ENCODE measurements around the gene DCC. TPM values are rescaled to one million over a fixed set of nuclear protein-coding genes. Genes with fewer than 3 reads are reported as not detected.

DCC gene
- polyA plus RNA-seq, 1 donor = 0.58 TPM

GRCh38 chr18:53139746-53140500, 799.9 kb downstream of the DCC start:
- H3K9me3 ChIP-seq (ENCODE audit: control insufficient read depth, low read depth, low read length) = no peaks in the 10 kb centered on the region
- no peak overlapping the region for H3K27ac ChIP-seq (ENCODE audit: low read length)
- H3K27me3 ChIP-seq (ENCODE audit: control insufficient read depth, insufficient read depth, low read length) = no peaks in the 10 kb centered on the region
- 76% methylated on average over 3 of the region's 5 CpGs for WGBS (ENCODE audit: insufficient coverage, low lambda C conversion rate)
- H3K4me1 ChIP-seq (ENCODE audit: control insufficient read depth, insufficient read depth, low read length) = no peaks in the 10 kb centered on the region
- no peak for DNase-seq
- H3K36me3 ChIP-seq (ENCODE audit: control insufficient read depth, insufficient read depth, low read length) = no peaks in the 10 kb centered on the region
- no peak overlapping the region for H3K4me3 ChIP-seq (ENCODE audit: low read length)

- Histone ChIP-seq H3K36me3 (ENCODE audit: control insufficient read depth, insufficient read depth, low read length) (no peaks in the 10 kb centered on the region), H3K9me3 (ENCODE audit: control insufficient read depth, low read depth, low read length) (peaks cover 2% of the 10 kb centered on the region), H3K27me3 (ENCODE audit: control insufficient read depth, insufficient read depth, low read length) (no peaks in the 10 kb centered on the region), H3K4me1 (ENCODE audit: control insufficient read depth, insufficient read depth, low read length) (no peaks in the 10 kb centered on the region), H3K4me3 (ENCODE audit: low read length) (no peak overlapping the region), H3K27ac (ENCODE audit: low read length) (no peak overlapping the region)
- no peak for DNase-seq
- WGBS (ENCODE audit: insufficient coverage, low lambda C conversion rate) = no CpG with 5 or more reads among the region's 4 CpGs
Measured at GRCh38 chr18:53142005-53142404, 802.0 kb downstream of the DCC start.

- Histone ChIP-seq H3K4me3 (ENCODE audit: low read length) (no peak overlapping the region), H3K36me3 (ENCODE audit: control insufficient read depth, insufficient read depth, low read length) (no peaks in the 10 kb centered on the region), H3K27me3 (ENCODE audit: control insufficient read depth, insufficient read depth, low read length) (no peaks in the 10 kb centered on the region), H3K9me3 (ENCODE audit: control insufficient read depth, low read depth, low read length) (peaks cover 2% of the 10 kb centered on the region), H3K4me1 (ENCODE audit: control insufficient read depth, insufficient read depth, low read length) (no peaks in the 10 kb centered on the region), H3K27ac (ENCODE audit: low read length) (no peak overlapping the region)
- no peak for DNase-seq
Measured at GRCh38 chr18:53147472-53147871, 807.5 kb downstream of the DCC start.

GRCh38 chr18:53148123-53148522, 808.1 kb downstream of the DCC start:
- DNase-seq = no peak
- H3K9me3 ChIP-seq (ENCODE audit: control insufficient read depth, low read depth, low read length) = peaks cover 2% of the 10 kb centered on the region
- H3K27me3 ChIP-seq (ENCODE audit: control insufficient read depth, insufficient read depth, low read length) = no peaks in the 10 kb centered on the region
- no peak overlapping the region for H3K27ac ChIP-seq (ENCODE audit: low read length)
- H3K36me3 ChIP-seq (ENCODE audit: control insufficient read depth, insufficient read depth, low read length) = no peaks in the 10 kb centered on the region
- 56% methylated on average over 2 of the region's 5 CpGs for WGBS (ENCODE audit: insufficient coverage, low lambda C conversion rate)
- H3K4me1 ChIP-seq (ENCODE audit: control insufficient read depth, insufficient read depth, low read length) = no peaks in the 10 kb centered on the region
- H3K4me3 ChIP-seq (ENCODE audit: low read length) = no peak overlapping the region

- H3K36me3 ChIP-seq (ENCODE audit: control insufficient read depth, insufficient read depth, low read length) = no peaks in the 10 kb centered on the region
- no peak overlapping the region for H3K4me3 ChIP-seq (ENCODE audit: low read length)
- H3K9me3 ChIP-seq (ENCODE audit: control insufficient read depth, low read depth, low read length) = no peaks in the 10 kb centered on the region
- WGBS (ENCODE audit: insufficient coverage, low lambda C conversion rate) = 64% methylated on average over 2 of the region's 2 CpGs
- DNase-seq = no peak
- H3K27ac ChIP-seq (ENCODE audit: low read length) = no peak overlapping the region
- no peaks in the 10 kb centered on the region for H3K27me3 ChIP-seq (ENCODE audit: control insufficient read depth, insufficient read depth, low read length)
- no peaks in the 10 kb centered on the region for H3K4me1 ChIP-seq (ENCODE audit: control insufficient read depth, insufficient read depth, low read length)
Measured at GRCh38 chr18:53152476-53152875, 812.5 kb downstream of the DCC start.

GRCh38 chr18:53153281-53153680, 813.3 kb downstream of the DCC start:
- 80% methylated on average over 1 of the region's 4 CpGs for WGBS (ENCODE audit: insufficient coverage, low lambda C conversion rate)
- Histone ChIP-seq H3K4me3 (ENCODE audit: low read length) (no peak overlapping the region), H3K27me3 (ENCODE audit: control insufficient read depth, insufficient read depth, low read length) (no peaks in the 10 kb centered on the region), H3K9me3 (ENCODE audit: control insufficient read depth, low read depth, low read length) (no peaks in the 10 kb centered on the region), H3K4me1 (ENCODE audit: control insufficient read depth, insufficient read depth, low read length) (no peaks in the 10 kb centered on the region), H3K36me3 (ENCODE audit: control insufficient read depth, insufficient read depth, low read length) (no peaks in the 10 kb centered on the region), H3K27ac (ENCODE audit: low read length) (no peak overlapping the region)
- DNase-seq = no peak

GRCh38 chr18:53153800-53154199, 813.8 kb downstream of the DCC start:
- Histone ChIP-seq H3K27ac (ENCODE audit: low read length) (no peak overlapping the region), H3K9me3 (ENCODE audit: control insufficient read depth, low read depth, low read length) (no peaks in the 10 kb centered on the region), H3K36me3 (ENCODE audit: control insufficient read depth, insufficient read depth, low read length) (no peaks in the 10 kb centered on the region), H3K27me3 (ENCODE audit: control insufficient read depth, insufficient read depth, low read length) (no peaks in the 10 kb centered on the region), H3K4me3 (ENCODE audit: low read length) (no peak overlapping the region), H3K4me1 (ENCODE audit: control insufficient read depth, insufficient read depth, low read length) (no peaks in the 10 kb centered on the region)
- WGBS (ENCODE audit: insufficient coverage, low lambda C conversion rate) = no CpG with 5 or more reads among the region's 5 CpGs
- DNase-seq = no peak

GRCh38 chr18:53165770-53166169, 825.8 kb downstream of the DCC start:
- no CpG with 5 or more reads among the region's 1 CpG for WGBS (ENCODE audit: insufficient coverage, low lambda C conversion rate)

GRCh38 chr18:53169346-53169745, 829.3 kb downstream of the DCC start:
- no peaks in the 10 kb centered on the region for H3K9me3 ChIP-seq (ENCODE audit: control insufficient read depth, low read depth, low read length)
- no peaks in the 10 kb centered on the region for H3K27me3 ChIP-seq (ENCODE audit: control insufficient read depth, insufficient read depth, low read length)
- 90% methylated on average over 3 of the region's 5 CpGs for WGBS (ENCODE audit: insufficient coverage, low lambda C conversion rate)
- no peak for DNase-seq
- H3K27ac ChIP-seq (ENCODE audit: low read length) = no peak overlapping the region
- no peaks in the 10 kb centered on the region for H3K36me3 ChIP-seq (ENCODE audit: control insufficient read depth, insufficient read depth, low read length)
- no peaks in the 10 kb centered on the region for H3K4me1 ChIP-seq (ENCODE audit: control insufficient read depth, insufficient read depth, low read length)
- H3K4me3 ChIP-seq (ENCODE audit: low read length) = no peak overlapping the region

More at GRCh38 chr18:53165770-53166169, 825.8 kb downstream of the DCC start:
- Histone ChIP-seq H3K4me3 (ENCODE audit: low read length) (no peak overlapping the region), H3K27me3 (ENCODE audit: control insufficient read depth, insufficient read depth, low read length) (no peaks in the 10 kb centered on the region), H3K9me3 (ENCODE audit: control insufficient read depth, low read depth, low read length) (no peaks in the 10 kb centered on the region), H3K4me1 (ENCODE audit: control insufficient read depth, insufficient read depth, low read length) (no peaks in the 10 kb centered on the region), H3K27ac (ENCODE audit: low read length) (no peak overlapping the region), H3K36me3 (ENCODE audit: control insufficient read depth, insufficient read depth, low read length) (no peaks in the 10 kb centered on the region)
- DNase-seq = no peak

- H3K4me1 ChIP-seq (ENCODE audit: control insufficient read depth, insufficient read depth, low read length) = no peaks in the 10 kb centered on the region
- no peaks in the 10 kb centered on the region for H3K36me3 ChIP-seq (ENCODE audit: control insufficient read depth, insufficient read depth, low read length)
- no peak for DNase-seq
- no peak overlapping the region for H3K27ac ChIP-seq (ENCODE audit: low read length)
- H3K27me3 ChIP-seq (ENCODE audit: control insufficient read depth, insufficient read depth, low read length) = no peaks in the 10 kb centered on the region
- H3K9me3 ChIP-seq (ENCODE audit: control insufficient read depth, low read depth, low read length) = no peaks in the 10 kb centered on the region
- WGBS (ENCODE audit: insufficient coverage, low lambda C conversion rate) = no CpG with 5 or more reads among the region's 3 CpGs
- no peak overlapping the region for H3K4me3 ChIP-seq (ENCODE audit: low read length)
Measured at GRCh38 chr18:53191634-53192033, 851.6 kb downstream of the DCC start.

- Histone ChIP-seq H3K27ac (ENCODE audit: low read length) (no peak overlapping the region), H3K4me1 (ENCODE audit: control insufficient read depth, insufficient read depth, low read length) (no peaks in the 10 kb centered on the region)
Measured at GRCh38 chr18:53193870-53194269, 853.9 kb downstream of the DCC start.

More at GRCh38 chr18:53193870-53194269, 853.9 kb downstream of the DCC start:
- H3K27me3 ChIP-seq (ENCODE audit: control insufficient read depth, insufficient read depth, low read length) = no peaks in the 10 kb centered on the region
- no peaks in the 10 kb centered on the region for H3K36me3 ChIP-seq (ENCODE audit: control insufficient read depth, insufficient read depth, low read length)
- H3K4me3 ChIP-seq (ENCODE audit: low read length) = no peak overlapping the region
- no peak for DNase-seq
- no peaks in the 10 kb centered on the region for H3K9me3 ChIP-seq (ENCODE audit: control insufficient read depth, low read depth, low read length)
